ENCODE measurements around the gene ADAMTS4. TPM values are rescaled to one million over a fixed set of nuclear protein-coding genes. Genes with fewer than 3 reads are reported as not detected.

Gene ADAMTS4
- total RNA-seq, 1 experiment from 2014 or later: 9.1 TPM

DNA sequence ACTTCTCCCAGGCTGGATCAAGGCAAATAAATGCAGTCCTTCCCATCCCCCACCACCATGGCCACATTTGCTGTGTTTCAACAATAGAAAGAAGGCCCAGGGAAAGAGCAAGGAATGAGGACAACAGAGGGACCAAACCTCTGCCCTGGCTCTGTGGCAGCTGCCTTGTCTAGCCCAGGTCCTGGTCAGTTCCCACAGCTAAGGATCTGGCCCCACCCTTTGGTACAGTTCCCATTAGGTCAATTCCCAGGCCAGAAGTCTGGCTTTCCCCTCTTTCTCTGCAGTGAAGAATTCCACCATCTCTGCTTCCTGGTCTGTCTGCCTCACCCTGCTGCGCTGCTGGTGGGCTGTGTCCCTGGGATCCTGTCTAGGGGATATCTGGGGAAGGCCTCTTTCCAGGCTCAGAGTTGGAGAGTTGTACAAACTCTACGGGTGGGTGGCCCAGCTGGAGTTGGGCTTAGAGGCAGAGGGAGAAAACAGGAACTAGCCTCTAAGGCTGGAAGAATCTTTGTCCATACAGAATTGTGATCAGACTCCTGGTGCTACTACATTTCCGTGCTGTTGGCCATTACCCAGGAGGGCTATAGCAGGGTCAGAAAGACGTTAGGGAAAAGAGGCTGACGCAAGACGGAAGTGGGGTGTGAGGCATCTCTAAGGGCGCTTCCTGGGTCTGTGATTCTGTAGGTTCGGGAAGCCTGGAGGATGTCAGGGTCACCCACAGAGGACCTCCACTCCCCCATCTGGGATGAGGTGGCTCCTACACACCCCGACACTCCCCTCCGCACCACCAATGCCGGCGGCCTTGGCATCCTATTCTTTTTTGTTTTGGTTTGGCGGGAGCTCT lies 2.4 kb upstream of the ADAMTS4 start:
- peak; percentile 0 for ATAC-seq

DNA sequence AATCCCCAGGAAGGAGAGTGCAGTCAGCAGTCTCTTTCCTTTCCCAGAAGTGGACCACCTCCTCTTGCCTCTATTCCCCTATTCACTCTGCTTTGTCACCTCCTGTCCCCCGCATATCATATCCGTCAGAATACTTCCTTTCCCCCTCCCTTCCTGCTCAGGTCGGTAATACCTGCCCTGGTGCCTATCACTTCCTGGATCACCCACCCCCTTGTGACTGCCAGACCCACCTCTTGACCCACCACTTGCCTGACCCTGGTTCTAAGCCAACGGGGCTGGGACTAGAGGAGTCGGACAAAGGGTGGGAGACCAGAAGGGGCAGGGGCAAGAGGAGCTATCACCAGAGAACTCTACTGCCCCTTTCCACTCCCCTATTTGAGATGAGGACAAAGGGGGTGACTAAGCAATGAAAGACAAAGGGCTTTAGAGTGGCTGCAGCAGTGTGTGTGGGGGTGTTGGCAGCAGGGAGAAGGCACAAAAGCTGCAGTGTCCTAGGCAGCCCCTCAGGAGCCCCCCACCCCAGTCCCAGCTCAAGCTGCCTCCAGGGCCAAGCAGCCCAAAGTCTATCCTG lies 1.7 kb upstream of the ADAMTS4 start:
- TF ChIP-seq SMAD4 (CRISPR knock-in tag; IDR thresholded peaks at IDR 0.05): no peak
- 0 out of 2 replicates have a peak, but pooled peaks have one; percentile 48 for TF ChIP-seq NFE2L1 (CRISPR knock-in tag; IDR thresholded peaks at IDR 0.05)
- TF ChIP-seq CBFB (CRISPR knock-in tag; IDR thresholded peaks at IDR 0.05; ENCODE audit: low read depth): no peak
- TF ChIP-seq, protein P1, sequence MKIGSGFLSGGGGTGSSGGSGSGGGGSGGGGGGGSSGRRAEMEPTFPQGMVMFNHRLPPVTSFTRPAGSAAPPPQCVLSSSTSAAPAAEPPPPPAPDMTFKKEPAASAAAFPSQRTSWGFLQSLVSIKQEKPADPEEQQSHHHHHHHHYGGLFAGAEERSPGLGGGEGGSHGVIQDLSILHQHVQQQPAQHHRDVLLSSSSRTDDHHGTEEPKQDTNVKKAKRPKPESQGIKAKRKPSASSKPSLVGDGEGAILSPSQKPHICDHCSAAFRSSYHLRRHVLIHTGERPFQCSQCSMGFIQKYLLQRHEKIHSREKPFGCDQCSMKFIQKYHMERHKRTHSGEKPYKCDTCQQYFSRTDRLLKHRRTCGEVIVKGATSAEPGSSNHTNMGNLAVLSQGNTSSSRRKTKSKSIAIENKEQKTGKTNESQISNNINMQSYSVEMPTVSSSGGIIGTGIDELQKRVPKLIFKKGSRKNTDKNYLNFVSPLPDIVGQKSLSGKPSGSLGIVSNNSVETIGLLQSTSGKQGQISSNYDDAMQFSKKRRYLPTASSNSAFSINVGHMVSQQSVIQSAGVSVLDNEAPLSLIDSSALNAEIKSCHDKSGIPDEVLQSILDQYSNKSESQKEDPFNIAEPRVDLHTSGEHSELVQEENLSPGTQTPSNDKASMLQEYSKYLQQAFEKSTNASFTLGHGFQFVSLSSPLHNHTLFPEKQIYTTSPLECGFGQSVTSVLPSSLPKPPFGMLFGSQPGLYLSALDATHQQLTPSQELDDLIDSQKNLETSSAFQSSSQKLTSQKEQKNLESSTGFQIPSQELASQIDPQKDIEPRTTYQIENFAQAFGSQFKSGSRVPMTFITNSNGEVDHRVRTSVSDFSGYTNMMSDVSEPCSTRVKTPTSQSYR (CRISPR knock-in tag; IDR thresholded peaks at IDR 0.05): no peak
- TF ChIP-seq, protein P2, sequence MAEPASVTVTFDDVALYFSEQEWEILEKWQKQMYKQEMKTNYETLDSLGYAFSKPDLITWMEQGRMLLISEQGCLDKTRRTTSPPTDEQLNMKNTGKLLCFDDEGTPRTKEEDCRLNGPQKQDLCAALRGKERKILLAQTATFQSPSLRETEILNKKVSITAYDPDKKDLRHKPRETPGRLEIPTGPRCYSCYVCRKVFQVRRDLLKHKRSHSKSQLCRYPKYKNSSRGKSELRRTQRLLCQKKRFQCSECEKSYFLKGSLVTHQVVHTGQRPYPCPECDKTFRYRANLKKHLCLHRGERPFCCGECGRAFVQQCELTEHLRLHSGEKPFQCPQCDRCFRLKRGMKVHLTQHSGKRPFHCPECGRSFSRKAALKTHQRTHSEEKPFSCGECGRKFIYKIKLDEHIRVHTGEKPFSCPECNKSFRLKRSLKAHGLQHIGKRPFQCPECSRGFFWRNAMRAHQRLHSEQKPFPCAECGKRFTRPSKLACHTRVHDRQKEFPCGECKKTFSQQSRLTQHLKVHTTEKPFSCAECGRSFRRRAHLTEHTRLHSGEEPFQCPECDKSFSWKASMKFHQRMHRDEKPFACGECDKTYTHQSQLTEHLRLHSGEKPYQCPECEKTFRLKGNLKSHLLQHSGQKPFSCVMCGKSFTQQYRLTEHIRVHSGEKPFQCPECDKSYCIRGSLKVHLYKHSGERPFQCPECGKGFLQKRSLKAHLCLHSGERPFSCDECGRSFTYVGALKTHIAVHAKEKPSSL (CRISPR knock-in tag; conservative IDR thresholded peaks at IDR 0.05): no peak
- ATAC-seq (no peak), DNase-seq (ENCODE audit: low spot score) (no peak)
- Mint-ChIP-seq H3K27me3 (ENCODE audit: low read depth) (no peaks in the 10 kb centered on the region), H3K9me3 (no peaks in the 10 kb centered on the region), H3K4me1 (peaks cover 65% of the 10 kb centered on the region), H3K36me3 (peaks cover 17% of the 10 kb centered on the region), H3K27ac (peak overlapping the region; percentile 96), H3K4me3 (peak overlapping the region; percentile 21; the same call in 1 of the 2 replicates)
- ChIA-PET CTCF (interaction anchor here (0.6 to 3.4 kb wide), 8 partner anchors 9 to 240 kb away, joined by 3 to 40 read pairs (median 4); partner anchors contain the start of genes B4GALT3, KLHDC9 and TOMM40L), POLR2A (interaction anchor here (2.2 kb wide), 1 partner anchor 68 kb away, joined by 8 read pairs; the partner anchor contains the start of gene DEDD)

More for the DNA sequence above, 2.4 kb upstream of the ADAMTS4 start:
- ChIA-PET CTCF (interaction anchor here (0.6 to 3.4 kb wide), 15 partner anchors 10 to 239 kb away, joined by 3 to 40 read pairs (median 6); partner anchors contain the start of genes APOA2, B4GALT3, KLHDC9 and PPOX), POLR2A (interaction anchor here (0.6 to 2.2 kb wide), 5 partner anchors 24 to 188 kb away, joined by 3 to 8 read pairs (median 4); partner anchors contain the start of genes DEDD, F11R and TOMM40L)
- Mint-ChIP-seq H3K4me1 (peaks cover 65% of the 10 kb centered on the region), H3K4me3 (peak overlapping the region; percentile 91), H3K36me3 (peaks cover 22% of the 10 kb centered on the region), H3K9me3 (no peaks in the 10 kb centered on the region), H3K27me3 (ENCODE audit: low read depth) (no peaks in the 10 kb centered on the region), H3K27ac (peak overlapping the region; percentile 96)
- no peak for DNase-seq (ENCODE audit: low spot score)
- TF ChIP-seq ZNF232 (CRISPR knock-in tag; IDR thresholded peaks at IDR 0.05) (0 out of 2 replicates have a peak, but pooled peaks have one; percentile 5), NR2C2 (CRISPR knock-in tag; IDR thresholded peaks at IDR 0.05) (no peak)

DNA sequence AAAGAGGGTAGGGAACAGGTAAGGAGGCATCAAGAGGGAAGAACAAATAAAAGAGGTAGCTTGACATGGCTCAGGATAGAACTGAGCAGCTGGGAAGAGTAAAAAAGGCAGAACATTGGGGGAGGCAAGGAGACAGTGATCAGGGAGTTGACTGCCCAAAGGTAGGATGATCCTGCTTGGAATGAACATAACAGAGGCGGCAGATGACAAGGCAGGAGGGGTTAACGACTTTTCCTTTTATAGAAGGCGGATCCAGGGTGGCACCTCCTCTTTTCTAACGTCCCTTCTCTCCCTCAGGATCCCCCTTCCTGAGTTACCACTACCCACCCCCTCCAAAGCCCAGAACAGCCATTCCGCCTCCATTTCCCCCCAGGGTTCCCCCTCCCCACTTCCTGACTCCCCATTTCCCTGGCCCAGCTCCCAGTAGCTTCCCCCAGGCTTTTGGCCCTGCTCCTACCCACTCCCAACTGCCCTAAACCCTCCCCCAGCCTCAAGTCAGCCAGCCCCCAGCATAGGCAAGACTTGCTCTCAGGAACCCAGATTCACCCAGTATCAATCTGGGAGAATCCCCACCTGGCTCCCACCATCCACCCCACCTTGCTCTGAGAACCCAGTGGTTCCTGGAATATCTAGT lies 769 bp upstream of the ADAMTS4 start:
- no peak for ATAC-seq
- Mint-ChIP-seq H3K27ac (peak overlapping the region; percentile 51), H3K27me3 (ENCODE audit: low read depth) (no peaks in the 10 kb centered on the region), H3K36me3 (peaks cover 12% of the 10 kb centered on the region), H3K4me3 (no peak overlapping the region), H3K4me1 (peaks cover 65% of the 10 kb centered on the region), H3K9me3 (no peaks in the 10 kb centered on the region)
- CTCF ChIA-PET: interaction anchor here (1.0 to 3.3 kb wide), 7 partner anchors 8 to 179 kb away, joined by 3 to 47 read pairs (median 19); partner anchors contain the start of genes F11R, PCP4L1, PPOX and TOMM40L
- no peak for DNase-seq (ENCODE audit: low spot score)
- POLR2A ChIA-PET: interaction anchor here (1.0 to 1.8 kb wide), 3 partner anchors 22 to 34 kb away, joined by 3 to 9 read pairs (median 4); partner anchors contain the start of genes B4GALT3, PPOX and TOMM40L
- TF ChIP-seq, protein P3, sequence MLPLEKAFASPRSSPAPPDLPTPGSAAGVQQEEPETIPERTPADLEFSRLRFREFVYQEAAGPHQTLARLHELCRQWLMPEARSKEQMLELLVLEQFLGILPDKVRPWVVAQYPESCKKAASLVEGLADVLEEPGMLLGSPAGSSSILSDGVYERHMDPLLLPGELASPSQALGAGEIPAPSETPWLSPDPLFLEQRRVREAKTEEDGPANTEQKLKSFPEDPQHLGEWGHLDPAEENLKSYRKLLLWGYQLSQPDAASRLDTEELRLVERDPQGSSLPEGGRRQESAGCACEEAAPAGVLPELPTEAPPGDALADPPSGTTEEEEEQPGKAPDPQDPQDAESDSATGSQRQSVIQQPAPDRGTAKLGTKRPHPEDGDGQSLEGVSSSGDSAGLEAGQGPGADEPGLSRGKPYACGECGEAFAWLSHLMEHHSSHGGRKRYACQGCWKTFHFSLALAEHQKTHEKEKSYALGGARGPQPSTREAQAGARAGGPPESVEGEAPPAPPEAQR (CRISPR knock-in tag; IDR thresholded peaks at IDR 0.05): no peak
- TF ChIP-seq SOX15 (CRISPR knock-in tag; IDR thresholded peaks at IDR 0.05): no peak
- TF ChIP-seq, protein P4, sequence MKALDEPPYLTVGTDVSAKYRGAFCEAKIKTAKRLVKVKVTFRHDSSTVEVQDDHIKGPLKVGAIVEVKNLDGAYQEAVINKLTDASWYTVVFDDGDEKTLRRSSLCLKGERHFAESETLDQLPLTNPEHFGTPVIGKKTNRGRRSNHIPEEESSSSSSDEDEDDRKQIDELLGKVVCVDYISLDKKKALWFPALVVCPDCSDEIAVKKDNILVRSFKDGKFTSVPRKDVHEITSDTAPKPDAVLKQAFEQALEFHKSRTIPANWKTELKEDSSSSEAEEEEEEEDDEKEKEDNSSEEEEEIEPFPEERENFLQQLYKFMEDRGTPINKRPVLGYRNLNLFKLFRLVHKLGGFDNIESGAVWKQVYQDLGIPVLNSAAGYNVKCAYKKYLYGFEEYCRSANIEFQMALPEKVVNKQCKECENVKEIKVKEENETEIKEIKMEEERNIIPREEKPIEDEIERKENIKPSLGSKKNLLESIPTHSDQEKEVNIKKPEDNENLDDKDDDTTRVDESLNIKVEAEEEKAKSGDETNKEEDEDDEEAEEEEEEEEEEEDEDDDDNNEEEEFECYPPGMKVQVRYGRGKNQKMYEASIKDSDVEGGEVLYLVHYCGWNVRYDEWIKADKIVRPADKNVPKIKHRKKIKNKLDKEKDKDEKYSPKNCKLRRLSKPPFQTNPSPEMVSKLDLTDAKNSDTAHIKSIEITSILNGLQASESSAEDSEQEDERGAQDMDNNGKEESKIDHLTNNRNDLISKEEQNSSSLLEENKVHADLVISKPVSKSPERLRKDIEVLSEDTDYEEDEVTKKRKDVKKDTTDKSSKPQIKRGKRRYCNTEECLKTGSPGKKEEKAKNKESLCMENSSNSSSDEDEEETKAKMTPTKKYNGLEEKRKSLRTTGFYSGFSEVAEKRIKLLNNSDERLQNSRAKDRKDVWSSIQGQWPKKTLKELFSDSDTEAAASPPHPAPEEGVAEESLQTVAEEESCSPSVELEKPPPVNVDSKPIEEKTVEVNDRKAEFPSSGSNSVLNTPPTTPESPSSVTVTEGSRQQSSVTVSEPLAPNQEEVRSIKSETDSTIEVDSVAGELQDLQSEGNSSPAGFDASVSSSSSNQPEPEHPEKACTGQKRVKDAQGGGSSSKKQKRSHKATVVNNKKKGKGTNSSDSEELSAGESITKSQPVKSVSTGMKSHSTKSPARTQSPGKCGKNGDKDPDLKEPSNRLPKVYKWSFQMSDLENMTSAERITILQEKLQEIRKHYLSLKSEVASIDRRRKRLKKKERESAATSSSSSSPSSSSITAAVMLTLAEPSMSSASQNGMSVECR (CRISPR knock-in tag; IDR thresholded peaks at IDR 0.05; ENCODE audit: borderline replicate concordance): no peak
- no peak for TF ChIP-seq GTF2I (CRISPR knock-in tag; conservative IDR thresholded peaks at IDR 0.05)
- no peak for TF ChIP-seq ZBTB21 (CRISPR knock-in tag; IDR thresholded peaks at IDR 0.05; ENCODE audit: borderline replicate concordance)
- no peak for TF ChIP-seq ZNF219 (CRISPR knock-in tag; IDR thresholded peaks at IDR 0.05; ENCODE audit: borderline replicate concordance)
- no peak for TF ChIP-seq GRHL2 (CRISPR knock-in tag; IDR thresholded peaks at IDR 0.05; ENCODE audit: insufficient replicate concordance, severe bottlenecking)
- no peak for TF ChIP-seq ZNF423 (CRISPR knock-in tag; IDR thresholded peaks at IDR 0.05)
